HepG2 (cell line): ENCODE data around the gene ECHDC1. TPM values are rescaled to one million over a fixed set of nuclear protein-coding genes. Genes with fewer than 3 reads are reported as not detected.

ENCODE experiments used
- ATAC-seq: fragments of 200-7000 bp; cut with Tn5 transposase; 3 replicates; pipeline ENCODE4 v1.9.1; 2020; ENCODE audit warnings: mild to moderate bottlenecking, moderate library complexity
- BruUV-seq: library from RNA; stranded (reverse); fragments of 400-500 nt; replicated peaks from 2 replicates; lab custom pipeline; 2021; lab: Mats Ljungman, UMichigan
- CTCF ChIA-PET: fragments of 300-600 bp; formaldehyde crosslinking; extraction: SDS; loops from one replicate; lab custom pipeline; 2021; ENCODE audit warnings: low total read pairs, inconsistent platforms, low intra/inter-chr PET ratio; lab: Yijun Ruan, JAX
- POLR2A ChIA-PET: fragments of 350-600 bp; sonication (Branson Sonifier 250); formaldehyde crosslinking; loops from one replicate; lab custom pipeline; 2020; ENCODE audit warnings: antibody characterized with exemption, inconsistent platforms; lab: Yijun Ruan, JAX
- DNase-seq: peaks from one replicate; pipeline ENCODE4 v3.0.0-alpha.2; 2015; ENCODE audit warnings: low spot score
- FAIRE-seq: peaks from 3 replicates; lab custom pipeline; 2011; peaks lifted over from hg19 to GRCh38; lab: Jason Lieb, UNC
- H2AFZ ChIP-seq: one replicate; pipeline ENCODE4 v1.6.1; 2011; ENCODE audit warnings: low read length, inconsistent platforms
- H3K27ac ChIP-seq: fragments of 300-600 bp; 3 replicates; pipeline ENCODE4 v1.8.0; 2011; ENCODE audit warnings: mixed run types, mild to moderate bottlenecking, mixed read lengths, low read length, inconsistent platforms; ENCODE audit not compliant: insufficient read depth; ENCODE audit errors: extremely low read length
- H3K27me3 ChIP-seq, 2 experiments: fragments of 200-600 bp in 1 of 2; 2 replicates in 1 of 2; 3 replicates in 1 of 2; pipeline versions ENCODE4 v1.6.0 to v1.8.0; 2011; ENCODE audit warnings: low read length in 2 of 2, mild to moderate bottlenecking in 2 of 2, moderate library complexity in 2 of 2, inconsistent platforms in 1 of 2; ENCODE audit not compliant: insufficient read depth in 2 of 2, control insufficient read depth in 1 of 2
- H3K36me3 ChIP-seq, 2 experiments: fragments of 200-600 bp in 1 of 2; replicated peaks in 1 of 2; 2 replicates in 1 of 2; 3 replicates in 1 of 2; pipeline versions ENCODE4 v1.5.1 to v1.8.0; 2011; ENCODE audit warnings: low read length in 2 of 2, inconsistent platforms in 1 of 2; ENCODE audit not compliant: insufficient read depth in 2 of 2, control insufficient read depth in 1 of 2
- H3K4me1 ChIP-seq: 2 replicates; pipeline ENCODE4 v1.5.1; 2012; ENCODE audit warnings: low read length, inconsistent platforms; ENCODE audit not compliant: insufficient read depth
- H3K4me2 ChIP-seq: 2 replicates; pipeline ENCODE4 v1.6.0; 2011; ENCODE audit warnings: low read depth, low read length, inconsistent platforms
- H3K4me3 ChIP-seq, 3 experiments: fragments of 200-600 bp in 1 of 3; sonication (generic), shearing (Covaris generic) in 1 of 3; replicated peaks in 1 of 3; 2 replicates each; pipeline ENCODE4 v1.5.1; 2011 to 2016; ENCODE audit warnings: low read length in 3 of 3, inconsistent platforms in 2 of 3, low read depth in 2 of 3, mild to moderate bottlenecking in 2 of 3, control low read depth in 1 of 3, mixed read lengths in 1 of 3; ENCODE audit not compliant: insufficient read depth in 1 of 3
- H3K79me2 ChIP-seq: one replicate; pipeline ENCODE4 v1.6.1; 2011; ENCODE audit warnings: low read length, inconsistent platforms; ENCODE audit not compliant: insufficient read depth
- H3K9ac ChIP-seq: 2 replicates; pipeline ENCODE4 v1.6.0; 2011; ENCODE audit warnings: mild to moderate bottlenecking, low read depth, low read length, inconsistent platforms; ENCODE audit not compliant: insufficient read depth
- H3K9me3 ChIP-seq: 2 replicates; pipeline ENCODE4 v1.5.1; 2012; ENCODE audit warnings: mild to moderate bottlenecking, low read length
- H4K20me1 ChIP-seq: 2 replicates; pipeline ENCODE4 v1.6.0; 2011; ENCODE audit warnings: inconsistent platforms, mild to moderate bottlenecking, low read length, moderate library complexity; ENCODE audit not compliant: insufficient read depth
- CREB1 ChIP-seq, 2 experiments: fragments of 450-650 bp in 1 of 2; IDR thresholded peaks; 2 replicates each; pipeline ENCODE4 v1.6.1; 2016 to 2017; ENCODE audit warnings: control low read depth in 1 of 2, mild to moderate bottlenecking in 1 of 2, missing compliant biosample characterization in 1 of 2, missing genetic modification characterization in 1 of 2
- DNMT3B ChIP-seq: conservative IDR thresholded peaks from 2 replicates; pipeline ENCODE4 v1.6.1; 2016; ENCODE audit warnings: missing biosample characterization, control low read depth
- GATAD2A ChIP-seq: IDR thresholded peaks from 2 replicates; pipeline ENCODE4 v1.6.1; 2016
- NPAS2 ChIP-seq: sonication (generic); formaldehyde crosslinking; IDR thresholded peaks from 2 replicates; pipeline ENCODE4 v1.8.0; 2022; ENCODE audit warnings: mild to moderate bottlenecking, missing genetic modification reagents, borderline replicate concordance
- RNF2 ChIP-seq: fragments of 450-650 bp; conservative IDR thresholded peaks from 2 replicates; pipeline ENCODE4 v1.6.1; 2016; ENCODE audit warnings: low read depth
- ZNF264 ChIP-seq: sonication (generic); formaldehyde crosslinking; IDR thresholded peaks from 2 replicates; pipeline ENCODE4 v1.4.0; 2020; ENCODE audit warnings: missing genetic modification reagents
- WGBS: methylation state at CpG from one replicate; pipeline ENCODE4 v1.1.6; 2017; ENCODE audit warnings: low lambda C conversion rate; 5-methylcytosine and 5-hydroxymethylcytosine counted together
- in situ Hi-C: cut with HindIII; loops from 2 replicates; pipeline ENCODE4 v1.10.0; 2017; ENCODE audit warnings: low pct_unique_long_range_greater_than_20kb; ENCODE audit not compliant: extremely low pct_ligation_motif_present
- intact Hi-C: fragments of 100-400 bp; cut with micrococcal nuclease; formaldehyde crosslinking; loops from one replicate; pipeline ENCODE4 v1.10.0; 2022; ENCODE audit not compliant: unreplicated experiment
- polyA plus RNA-seq, 8 experiments: library from polyadenylated mRNA; depleted of rRNA in 3 of 8; stranded (reverse) in 7 of 8; unstranded in 1 of 8; fragments of >200 nt; fragmentation: Illumina TruSeq in 4 of 8; extraction: Trizol in 4 of 8; gene quantifications; 2 replicates each; pipeline versions ENCODE4 v1.2.1 to v1.2.3, GENCODE V29; 2011 to 2016; ENCODE audit warnings: low read depth in 4 of 8, missing spikeins in 1 of 8, mixed read lengths in 1 of 8; ENCODE audit not compliant: insufficient read depth in 1 of 8
- total RNA-seq, 5 experiments: library from RNA; depleted of rRNA; stranded (reverse); fragments of >200 nt; fragmentation: Illumina TruSeq; extraction: Trizol; gene quantifications; 2 replicates each; pipeline ENCODE4 v1.2.3, GENCODE V29; 2016; ENCODE audit warnings: low read depth in 1 of 5
- TF ChIP-seq, protein P1 (sequence below): sonication (generic); formaldehyde crosslinking; IDR thresholded peaks from 2 replicates; pipeline ENCODE4 v1.4.0; 2020; ENCODE audit warnings: mild to moderate bottlenecking, missing genetic modification reagents
- TF ChIP-seq, protein P2 (sequence below): sonication (generic); formaldehyde crosslinking; IDR thresholded peaks from 2 replicates; pipeline ENCODE4 v1.4.0; 2020; ENCODE audit warnings: low read depth, mild to moderate bottlenecking, missing genetic modification reagents
- TF ChIP-seq, protein P3 (sequence below): sonication (generic); formaldehyde crosslinking; IDR thresholded peaks from 2 replicates; pipeline ENCODE4 v1.9.0; 2021; ENCODE audit warnings: missing genetic modification reagents, mild to moderate bottlenecking, borderline replicate concordance
- TF ChIP-seq, protein P4 (sequence below): sonication (generic); formaldehyde crosslinking; IDR thresholded peaks from 2 replicates; pipeline ENCODE4 v1.5.0; 2020; ENCODE audit warnings: missing genetic modification reagents, mild to moderate bottlenecking, borderline replicate concordance
- TF ChIP-seq, protein P5 (sequence below): sonication (generic); formaldehyde crosslinking; IDR thresholded peaks from 2 replicates; pipeline ENCODE4 v1.5.0; 2020; ENCODE audit warnings: mild to moderate bottlenecking, missing genetic modification reagents, borderline replicate concordance

The ECHDC1 gene
- total and polyA plus RNA-seq, 2 of the 13 experiments (the other 11 are each of a cell fraction or from before 2014, with no cell fraction given) = 32.8 to 98.1 TPM

DNA sequence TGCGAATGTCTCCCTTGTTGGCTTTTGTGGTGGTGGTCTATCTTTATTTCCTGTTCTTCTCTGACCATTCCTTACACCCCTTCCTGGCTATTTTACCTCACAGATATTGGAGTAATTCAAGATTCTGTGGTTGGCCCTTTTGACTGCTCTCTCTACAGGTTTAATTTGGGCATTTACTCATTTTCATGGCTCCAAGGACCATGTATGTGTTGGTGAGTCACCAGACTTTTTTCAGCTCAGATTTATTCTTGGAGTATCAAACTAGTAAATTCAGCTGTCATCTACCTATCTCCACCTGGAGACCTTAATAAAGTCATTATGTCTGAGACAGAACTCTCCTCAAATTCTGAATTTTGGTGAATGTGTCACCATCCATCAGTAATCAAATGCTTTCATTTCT lies 61.2 kb downstream of the ECHDC1 start:
- 0 out of 2 replicates have a peak, but pooled peaks have one; percentile 8 for TF ChIP-seq CREB1 (IDR thresholded peaks at IDR 0.05)
- no peak for TF ChIP-seq CREB1 (CRISPR knock-in tag; IDR thresholded peaks at IDR 0.05)
- TF ChIP-seq ZNF264 = no peak
- FAIRE-seq (no peak), DNase-seq (no peak), ATAC-seq (no peak)
- no peak overlapping the region for H3K27ac ChIP-seq
- ChIA-PET POLR2A (no interaction called here), CTCF (no interaction called here)
- no peak overlapping the region for H3K4me2 ChIP-seq
- H3K9ac ChIP-seq = no peak overlapping the region
- H3K4me1 ChIP-seq = peaks cover 10% of the 10 kb centered on the region
- intact Hi-C loops (no loop called here), in situ Hi-C loops (no loop called here)
- WGBS = 94% methylated on average over 1 of the region's 1 CpG
- no TSS peak for BruUV-seq
- H3K27me3 ChIP-seq = no peaks in the 10 kb centered on the region
- no peaks in the 10 kb centered on the region for H3K9me3 ChIP-seq
- no peaks in the 10 kb centered on the region for H4K20me1 ChIP-seq
- H3K79me2 ChIP-seq = no peaks in the 10 kb centered on the region
- peaks cover 9 to 22% of the 10 kb centered on the region in 2 experiments for H3K36me3 ChIP-seq
- H3K4me3 ChIP-seq = no peak overlapping the region
- H2AFZ ChIP-seq = no peak overlapping the region

DNA sequence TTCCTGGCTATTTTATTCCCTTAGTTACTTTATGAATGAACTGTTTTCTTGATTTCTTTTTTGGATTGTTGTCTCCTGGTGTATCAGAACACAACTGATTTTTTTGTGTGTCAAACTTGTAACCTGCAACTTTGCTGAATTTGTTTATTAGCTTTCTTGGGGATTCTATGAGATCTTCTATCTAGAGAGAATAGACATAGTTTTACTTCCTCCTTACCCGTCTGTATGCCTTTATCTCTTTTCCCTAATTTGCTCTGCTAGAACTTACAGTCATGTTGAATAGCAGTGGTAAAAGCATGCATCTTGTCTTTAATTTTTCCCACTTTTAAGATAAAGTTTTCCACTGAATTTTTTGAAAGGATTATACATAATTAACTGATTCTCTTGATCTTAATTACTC lies 63.6 kb downstream of the ECHDC1 start:
- Histone ChIP-seq H3K36me3 (peaks cover 3 to 14% of the 10 kb centered on the region in 2 experiments; a peak in 4 of 5 replicates), H2AFZ (no peak overlapping the region), H3K79me2 (peaks cover 10% of the 10 kb centered on the region), H3K9me3 (no peaks in the 10 kb centered on the region), H4K20me1 (no peaks in the 10 kb centered on the region), H3K4me1 (peaks cover 10% of the 10 kb centered on the region), H3K27me3 (no peaks in the 10 kb centered on the region), H3K27ac (no peak overlapping the region), H3K9ac (no peak overlapping the region), H3K4me3 (no peak overlapping the region), H3K4me2 (no peak overlapping the region)
- no peak for ATAC-seq
- 96% methylated on average over 1 of the region's 1 CpG for WGBS
- FAIRE-seq = no peak
- CTCF ChIA-PET = no interaction called here
- DNase-seq = no peak
- intact Hi-C loops (no loop called here), in situ Hi-C loops (no loop called here)
- POLR2A ChIA-PET = no interaction called here
- no TSS peak for BruUV-seq
- TF ChIP-seq, protein P1, sequence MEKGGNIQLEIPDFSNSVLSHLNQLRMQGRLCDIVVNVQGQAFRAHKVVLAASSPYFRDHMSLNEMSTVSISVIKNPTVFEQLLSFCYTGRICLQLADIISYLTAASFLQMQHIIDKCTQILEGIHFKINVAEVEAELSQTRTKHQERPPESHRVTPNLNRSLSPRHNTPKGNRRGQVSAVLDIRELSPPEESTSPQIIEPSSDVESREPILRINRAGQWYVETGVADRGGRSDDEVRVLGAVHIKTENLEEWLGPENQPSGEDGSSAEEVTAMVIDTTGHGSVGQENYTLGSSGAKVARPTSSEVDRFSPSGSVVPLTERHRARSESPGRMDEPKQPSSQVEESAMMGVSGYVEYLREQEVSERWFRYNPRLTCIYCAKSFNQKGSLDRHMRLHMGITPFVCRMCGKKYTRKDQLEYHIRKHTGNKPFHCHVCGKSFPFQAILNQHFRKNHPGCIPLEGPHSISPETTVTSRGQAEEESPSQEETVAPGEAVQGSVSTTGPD = no peak
- TF ChIP-seq GATAD2A (no peak), ZNF264 (no peak), NPAS2 (CRISPR knock-in tag) (no peak), DNMT3B (CRISPR knock-in tag) (no peak), RNF2 (no peak)
- TF ChIP-seq, protein P2, sequence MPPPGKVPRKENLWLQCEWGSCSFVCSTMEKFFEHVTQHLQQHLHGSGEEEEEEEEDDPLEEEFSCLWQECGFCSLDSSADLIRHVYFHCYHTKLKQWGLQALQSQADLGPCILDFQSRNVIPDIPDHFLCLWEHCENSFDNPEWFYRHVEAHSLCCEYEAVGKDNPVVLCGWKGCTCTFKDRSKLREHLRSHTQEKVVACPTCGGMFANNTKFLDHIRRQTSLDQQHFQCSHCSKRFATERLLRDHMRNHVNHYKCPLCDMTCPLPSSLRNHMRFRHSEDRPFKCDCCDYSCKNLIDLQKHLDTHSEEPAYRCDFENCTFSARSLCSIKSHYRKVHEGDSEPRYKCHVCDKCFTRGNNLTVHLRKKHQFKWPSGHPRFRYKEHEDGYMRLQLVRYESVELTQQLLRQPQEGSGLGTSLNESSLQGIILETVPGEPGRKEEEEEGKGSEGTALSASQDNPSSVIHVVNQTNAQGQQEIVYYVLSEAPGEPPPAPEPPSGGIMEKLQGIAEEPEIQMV (CRISPR knock-in tag) = no peak
- TF ChIP-seq, protein P3, sequence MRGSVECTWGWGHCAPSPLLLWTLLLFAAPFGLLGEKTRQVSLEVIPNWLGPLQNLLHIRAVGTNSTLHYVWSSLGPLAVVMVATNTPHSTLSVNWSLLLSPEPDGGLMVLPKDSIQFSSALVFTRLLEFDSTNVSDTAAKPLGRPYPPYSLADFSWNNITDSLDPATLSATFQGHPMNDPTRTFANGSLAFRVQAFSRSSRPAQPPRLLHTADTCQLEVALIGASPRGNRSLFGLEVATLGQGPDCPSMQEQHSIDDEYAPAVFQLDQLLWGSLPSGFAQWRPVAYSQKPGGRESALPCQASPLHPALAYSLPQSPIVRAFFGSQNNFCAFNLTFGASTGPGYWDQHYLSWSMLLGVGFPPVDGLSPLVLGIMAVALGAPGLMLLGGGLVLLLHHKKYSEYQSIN (CRISPR knock-in tag) = no peak
- TF ChIP-seq, protein P4, sequence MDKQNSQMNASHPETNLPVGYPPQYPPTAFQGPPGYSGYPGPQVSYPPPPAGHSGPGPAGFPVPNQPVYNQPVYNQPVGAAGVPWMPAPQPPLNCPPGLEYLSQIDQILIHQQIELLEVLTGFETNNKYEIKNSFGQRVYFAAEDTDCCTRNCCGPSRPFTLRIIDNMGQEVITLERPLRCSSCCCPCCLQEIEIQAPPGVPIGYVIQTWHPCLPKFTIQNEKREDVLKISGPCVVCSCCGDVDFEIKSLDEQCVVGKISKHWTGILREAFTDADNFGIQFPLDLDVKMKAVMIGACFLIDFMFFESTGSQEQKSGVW = no peak
- TF ChIP-seq, protein P5, sequence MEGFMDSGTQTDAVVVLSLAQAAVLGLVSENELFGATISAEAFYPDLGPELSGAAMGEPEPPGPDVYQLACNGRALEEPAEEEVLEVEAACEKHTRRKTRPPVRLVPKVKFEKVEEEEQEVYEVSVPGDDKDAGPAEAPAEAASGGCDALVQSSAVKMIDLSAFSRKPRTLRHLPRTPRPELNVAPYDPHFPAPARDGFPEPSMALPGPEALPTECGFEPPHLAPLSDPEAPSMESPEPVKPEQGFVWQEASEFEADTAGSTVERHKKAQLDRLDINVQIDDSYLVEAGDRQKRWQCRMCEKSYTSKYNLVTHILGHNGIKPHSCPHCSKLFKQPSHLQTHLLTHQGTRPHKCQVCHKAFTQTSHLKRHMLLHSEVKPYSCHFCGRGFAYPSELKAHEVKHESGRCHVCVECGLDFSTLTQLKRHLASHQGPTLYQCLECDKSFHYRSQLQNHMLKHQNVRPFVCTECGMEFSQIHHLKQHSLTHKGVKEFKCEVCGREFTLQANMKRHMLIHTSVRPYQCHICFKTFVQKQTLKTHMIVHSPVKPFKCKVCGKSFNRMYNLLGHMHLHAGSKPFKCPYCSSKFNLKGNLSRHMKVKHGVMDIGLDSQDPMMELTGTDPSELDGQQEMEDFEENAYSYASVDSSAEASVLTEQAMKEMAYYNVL = no peak
